Left colon (tissue), 2 donors: ENCODE measurements around the gene HBP1. TPM values are rescaled to one million over a fixed set of nuclear protein-coding genes. Genes with fewer than 3 reads are reported as not detected.
A peak's percentile ranks its signal among the peaks of the same experiment; 100 is the strongest.
"Not testable (repeated sequence)": the region's sequence is repeated elsewhere in the genome, so short reads cannot be mapped to it uniquely, and the experiment has no call there.

Source experiments
- ATAC-seq: fragments of 200-7000 bp; cut with Tn5 transposase; one replicate; pipeline ENCODE4 v1.9.1; 2020; ENCODE audit warnings: mild to moderate bottlenecking, moderate library complexity
- DNase-seq, 2 donors: peaks; one replicate each; pipeline ENCODE4 v3.0.0-alpha.2; 2020
- intact Hi-C, 2 donors: fragments of 100-400 bp; cut with DNase I in 1 of 2; cut with micrococcal nuclease in 1 of 2; formaldehyde crosslinking; loops; one replicate each; pipeline versions ENCODE4 v1.11.2 to v1.14.0; 2022; cut with DNase I, micrococcal nuclease
- long read RNA-seq: library from polyadenylated mRNA; unstranded; transcript quantifications from one replicate; pipeline ENCODE4 v2.0.0, GENCODE V29; 2021
- total RNA-seq, 2 donors: library from RNA; stranded (reverse); fragmentation: NEBNext Ultra II Directional; extraction: Animal tissue kit (Norgen Biotek cat#: 25700); gene quantifications; one replicate each; pipeline ENCODE4 v1.2.1, GENCODE V29; 2021
- donor health status: DM: no; HTN: no; CAD: no.
- donor health status: DM: yes; HTN: yes; CAD: no.

Gene HBP1
- total RNA-seq, result 10 to 100 TPM; 28.7 to 71.0 TPM
- long read RNA-seq, transcript HBP1-208 (11 exons, 2,704 nt), result major isoform, 12 of 24 reads
- long read RNA-seq, partial matches to known transcripts, result 4 of 24 reads
- long read RNA-seq, other reads (novel, unspliced or antisense), result 5 of 24 reads

GRCh38 chr7:107168233-107169119 lies at the start of gene HBP1:
Gene HBP1 (plus strand): TSS chr7:107169003. CDS start chr7:107179894, 10,891 bp downstream.
- DNase-seq, result peak; percentile 97 to 99
- intact Hi-C loops, result no loop called here
- ATAC-seq, result peak; percentile 83

- DNase-seq (no peak), ATAC-seq (no peak)
- intact Hi-C loops, result no loop called here
Observed at GRCh38 chr7:107119376-107120105, 49.3 kb upstream of the HBP1 start.

GRCh38 chr7:107122486-107122911 lies 46.3 kb upstream of the HBP1 start:
- no peak for DNase-seq

GRCh38 chr7:107123392-107123791 lies 45.4 kb upstream of the HBP1 start:
- intact Hi-C loops, result no loop called here
- ATAC-seq, result no peak
- DNase-seq, result no peak

More at GRCh38 chr7:107122486-107122911, 46.3 kb upstream of the HBP1 start:
- intact Hi-C loops, result no loop called here
- ATAC-seq, result no peak

GRCh38 chr7:107125475-107125874 lies 43.3 kb upstream of the HBP1 start:
- no peak for DNase-seq
- intact Hi-C loops, result no loop called here
- peak; percentile 66 for ATAC-seq

- no peak for ATAC-seq
- no peak for DNase-seq
- intact Hi-C loops, result no loop called here
Observed at GRCh38 chr7:107128217-107128616, 40.6 kb upstream of the HBP1 start.

DNA sequence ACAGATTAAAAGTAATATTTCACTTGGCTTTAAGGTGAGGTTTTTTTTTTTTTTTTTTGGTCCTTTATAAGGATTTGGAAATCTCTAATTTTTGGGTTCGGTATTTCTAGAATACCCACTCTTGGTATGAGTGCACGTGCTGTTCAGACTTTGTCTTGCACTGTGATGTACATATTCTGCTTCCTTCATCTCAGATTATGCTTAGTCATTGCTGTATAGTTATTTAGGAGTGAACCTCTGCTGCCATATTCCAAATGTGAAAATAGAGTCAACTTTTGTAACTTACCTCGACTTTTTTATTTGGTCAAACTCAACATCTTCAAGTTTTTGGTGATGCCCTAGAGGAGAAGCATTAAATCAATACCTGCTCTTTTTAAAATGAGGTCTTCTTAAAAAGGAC lies 40.1 kb upstream of the HBP1 start:
- intact Hi-C loops, result no loop called here
- ATAC-seq (no peak), DNase-seq (no peak)

DNA sequence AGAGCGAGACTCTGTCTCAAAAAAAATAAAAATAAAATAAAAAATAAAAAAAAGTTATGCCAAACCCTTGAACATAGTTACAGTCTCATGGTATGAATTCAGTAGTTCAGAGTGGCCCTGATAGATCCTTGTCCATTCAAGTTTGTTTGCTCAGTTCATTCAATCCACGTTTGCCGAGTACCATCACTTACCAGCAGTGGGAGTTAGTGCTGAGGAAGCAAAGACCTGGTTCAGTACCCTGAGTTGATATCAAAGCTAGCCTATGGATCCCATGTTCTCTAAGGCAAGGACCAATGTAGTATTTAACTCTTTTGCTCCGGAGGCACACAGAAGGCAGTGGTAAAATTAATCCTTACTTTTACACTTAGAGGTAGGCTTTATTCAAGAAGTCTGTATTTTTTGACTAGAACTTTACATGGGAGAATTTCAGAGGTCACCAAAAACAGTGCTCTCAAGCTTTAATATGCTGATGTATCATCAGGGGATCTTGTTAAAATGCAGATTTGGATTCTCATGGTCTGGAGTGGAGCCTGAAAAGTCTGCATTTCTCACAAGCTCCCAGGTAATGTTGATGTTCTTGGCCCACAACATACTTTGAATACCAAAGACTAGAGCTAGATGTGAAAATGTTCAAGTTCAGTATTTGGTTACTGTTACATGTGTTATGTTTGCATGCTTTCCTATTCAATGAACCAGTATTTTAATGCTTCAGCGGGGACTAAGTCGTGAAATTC lies 38.1 kb upstream of the HBP1 start:
- no peak for ATAC-seq
- intact Hi-C loops, result no loop called here

GRCh38 chr7:107133396-107133795 lies 35.4 kb upstream of the HBP1 start:
- no peak for DNase-seq
- intact Hi-C loops, result no loop called here

More for the DNA sequence above, 38.1 kb upstream of the HBP1 start:
- DNase-seq, result no peak

GRCh38 chr7:107138696-107139420 lies 29.9 kb upstream of the HBP1 start:
- intact Hi-C loops, result no loop called here
- DNase-seq (no peak), ATAC-seq (no peak)

More at GRCh38 chr7:107133396-107133795, 35.4 kb upstream of the HBP1 start:
- no peak for ATAC-seq

DNA sequence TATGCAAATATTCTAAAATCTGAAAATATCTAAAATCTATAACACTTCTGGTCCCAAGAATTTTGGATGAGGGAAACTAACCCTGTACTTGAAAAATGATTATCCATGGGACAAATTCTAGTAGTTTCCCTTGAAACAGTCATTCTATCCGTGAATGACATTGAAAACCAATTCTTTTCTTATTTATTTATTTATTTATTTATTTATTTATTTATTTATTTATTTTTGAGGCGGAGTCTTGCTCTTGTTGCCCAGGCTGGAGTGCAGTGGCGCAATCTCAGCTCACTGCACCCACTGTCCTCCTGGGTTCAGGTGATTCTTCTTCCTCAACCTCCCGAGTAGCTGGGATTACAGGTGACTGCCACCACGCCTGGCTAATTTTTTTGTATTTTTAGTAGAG lies 24.9 kb upstream of the HBP1 start:
- not testable (repeated sequence) for ATAC-seq, DNase-seq
- intact Hi-C loops, result loop anchor here in 1 of 2 donors (10.0 kb wide), 1 partner anchor 199 kb away; no protein-coding TSS in a partner anchor

DNA sequence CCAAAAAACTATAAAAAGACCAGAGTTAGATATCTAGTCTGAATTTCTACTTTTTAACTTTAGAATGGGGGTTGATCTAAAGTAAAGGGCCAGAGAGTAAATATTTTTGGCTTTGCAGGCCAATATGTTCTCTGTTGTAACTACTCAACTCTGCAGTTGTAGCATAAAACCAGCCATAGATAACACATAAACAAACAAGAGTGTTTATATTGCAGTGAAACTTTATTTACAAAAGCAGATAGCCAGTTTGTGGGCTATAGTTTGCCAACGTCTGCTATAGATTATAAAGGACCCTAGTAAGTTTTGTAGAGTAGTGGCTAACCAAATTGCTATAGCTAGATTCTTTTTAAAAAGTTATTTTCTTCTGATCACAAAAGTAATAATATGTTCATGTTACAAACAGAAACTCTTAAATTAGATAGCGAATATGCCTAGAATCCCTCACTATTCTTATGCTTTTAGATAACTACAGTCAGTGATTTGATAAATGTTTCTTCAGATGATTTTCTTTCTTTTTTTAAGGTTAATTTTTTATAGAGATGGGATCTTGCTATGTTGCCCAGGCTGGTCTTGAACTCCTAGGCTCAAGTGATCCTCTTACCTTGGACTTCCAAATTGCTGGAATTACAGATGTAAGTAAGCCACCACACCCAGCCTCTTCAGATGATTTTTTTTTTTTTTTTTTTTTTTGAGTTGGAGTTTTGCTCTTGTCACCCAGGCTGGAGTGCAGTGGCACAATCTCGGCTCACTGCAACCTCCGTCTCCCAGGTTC lies 23.6 kb upstream of the HBP1 start:
- intact Hi-C loops, result loop anchor here (5.0 to 10.0 kb wide), 2 partner anchors 198 to 200 kb away; no protein-coding TSS in a partner anchor
- ATAC-seq, result no peak
- no peak for DNase-seq

DNA sequence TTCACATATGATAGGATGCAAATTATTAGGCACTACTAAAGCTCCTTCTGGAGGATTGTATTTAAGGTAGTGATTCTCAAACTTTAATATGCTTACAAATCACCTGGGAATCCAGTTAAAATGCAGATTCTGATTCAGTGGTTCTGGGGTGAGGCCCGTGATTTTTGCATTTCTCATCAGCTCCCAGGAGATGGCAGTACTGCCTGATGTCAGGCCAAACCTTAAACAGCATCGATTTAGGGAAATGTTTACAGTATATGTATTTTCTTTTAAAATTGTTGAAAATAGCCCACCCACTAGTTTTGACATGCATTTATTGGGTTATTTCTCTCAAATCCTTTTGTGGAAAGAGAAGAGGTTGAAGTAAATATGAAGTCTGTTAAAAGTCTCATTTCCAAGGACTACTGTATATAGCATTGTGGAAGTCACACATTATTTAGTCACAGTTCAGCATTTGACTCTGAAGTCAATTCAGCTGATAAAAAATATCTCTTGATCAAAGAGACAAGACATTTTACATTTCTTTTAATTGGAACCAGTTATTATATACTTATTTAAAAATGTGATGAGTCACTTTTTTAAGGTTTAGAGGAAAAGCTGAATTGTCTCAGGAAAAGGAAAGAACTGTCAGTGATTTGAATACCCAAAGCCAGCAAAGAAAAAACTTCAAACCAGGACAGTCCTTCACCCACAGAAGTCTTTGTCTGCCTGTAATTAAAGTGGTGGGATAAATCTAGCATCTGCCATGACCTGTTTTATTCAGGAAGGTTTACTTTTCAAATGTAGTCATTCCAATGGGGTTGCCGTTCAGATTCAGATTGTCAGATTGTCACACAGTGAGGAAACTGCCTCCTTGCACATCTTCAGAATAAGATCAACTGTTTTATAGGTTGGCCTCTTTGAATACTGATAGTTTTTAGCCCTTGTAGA lies 21.1 kb upstream of the HBP1 start:
- DNase-seq, result no peak
- ATAC-seq, result peak; percentile 65
- intact Hi-C loops, result loop anchor here (5.0 to 10.0 kb wide), 2 partner anchors 200 to 203 kb away; no protein-coding TSS in a partner anchor

- intact Hi-C loops, result loop anchor here (5.0 to 10.0 kb wide), 2 partner anchors 201 to 204 kb away; no protein-coding TSS in a partner anchor
- DNase-seq, result no peak
- no peak for ATAC-seq
Observed at GRCh38 chr7:107148721-107149120, 20.1 kb upstream of the HBP1 start.

GRCh38 chr7:107149863-107150262 lies 18.9 kb upstream of the HBP1 start:
- intact Hi-C loops, result loop anchor here (5.0 to 10.0 kb wide), 3 partner anchors 203 to 358 kb away; no protein-coding TSS in a partner anchor
- ATAC-seq, result no peak
- DNase-seq, result no peak
